HepG2 (cell line): ENCODE results near the gene CKS2. TPM values are rescaled to one million over a fixed set of nuclear protein-coding genes. Genes with fewer than 3 reads are reported as not detected.

ENCODE experiments used
- ATRX ChIP-seq: sonication (generic); formaldehyde crosslinking; IDR thresholded peaks from 2 replicates; pipeline ENCODE4 v1.4.0; 2020; ENCODE audit warnings: missing genetic modification reagents, borderline replicate concordance
- HNF1A ChIP-seq, 2 experiments: sonication (generic) in 1 of 2; formaldehyde crosslinking in 1 of 2; IDR thresholded peaks; 2 replicates each; pipeline versions ENCODE4 v1.4.0 to v1.6.1; 2016 to 2020; ENCODE audit warnings: borderline replicate concordance in 1 of 2, low read depth in 1 of 2, mild to moderate bottlenecking in 1 of 2, missing genetic modification reagents in 1 of 2
- MIXL1 ChIP-seq: IDR thresholded peaks from 2 replicates; pipeline ENCODE4 v1.6.1; 2016
- TBX3 ChIP-seq: fragments of 450-650 bp; IDR thresholded peaks from 2 replicates; pipeline ENCODE4 v1.6.1; 2017; ENCODE audit warnings: antibody characterized with exemption, mild to moderate bottlenecking, inconsistent platforms, borderline replicate concordance
- TEAD3 ChIP-seq: optimal IDR thresholded peaks from 2 replicates; pipeline ENCODE3; 2016; ENCODE audit warnings: borderline replicate concordance
- ZBTB46 ChIP-seq: sonication (generic); formaldehyde crosslinking; IDR thresholded peaks from 2 replicates; pipeline ENCODE4 v1.4.0; 2020; ENCODE audit warnings: mild to moderate bottlenecking, missing genetic modification reagents, borderline replicate concordance
- ZNF12 ChIP-seq: sonication (generic); formaldehyde crosslinking; IDR thresholded peaks from 2 replicates; pipeline ENCODE4 v1.5.0; 2020; ENCODE audit warnings: missing genetic modification reagents
- ZNF253 ChIP-seq: sonication (generic); formaldehyde crosslinking; IDR thresholded peaks from 2 replicates; pipeline ENCODE4 v1.8.0; 2022; ENCODE audit warnings: mild to moderate bottlenecking, missing genetic modification reagents, borderline replicate concordance
- ZNF317 ChIP-seq: sonication (generic); formaldehyde crosslinking; IDR thresholded peaks from 2 replicates; pipeline ENCODE4 v1.5.0; 2020; ENCODE audit warnings: mild to moderate bottlenecking, missing genetic modification reagents
- ZNF557 ChIP-seq: sonication (generic); formaldehyde crosslinking; IDR thresholded peaks from 2 replicates; pipeline ENCODE4 v1.4.0; 2020; ENCODE audit warnings: missing genetic modification reagents
- polyA plus RNA-seq, 8 experiments: library from polyadenylated mRNA; depleted of rRNA in 3 of 8; stranded (reverse) in 7 of 8; unstranded in 1 of 8; fragments of >200 nt; fragmentation: Illumina TruSeq in 4 of 8; extraction: Trizol in 4 of 8; gene quantifications; 2 replicates each; pipeline versions ENCODE4 v1.2.1 to v1.2.3, GENCODE V29; 2011 to 2016; ENCODE audit warnings: low read depth in 4 of 8, missing spikeins in 1 of 8, mixed read lengths in 1 of 8; ENCODE audit not compliant: insufficient read depth in 1 of 8
- total RNA-seq, 5 experiments: library from RNA; depleted of rRNA; stranded (reverse); fragments of >200 nt; fragmentation: Illumina TruSeq; extraction: Trizol; gene quantifications; 2 replicates each; pipeline ENCODE4 v1.2.3, GENCODE V29; 2016; ENCODE audit warnings: low read depth in 1 of 5
- TF ChIP-seq, protein P1 (sequence below): IDR thresholded peaks from 2 replicates; pipeline ENCODE4 v1.6.1; 2016; ENCODE audit warnings: missing compliant biosample characterization, missing genetic modification reagents, borderline replicate concordance
- TF ChIP-seq, protein P2 (sequence below), 2 experiments: sonication (generic) in 1 of 2; formaldehyde crosslinking in 1 of 2; IDR thresholded peaks; 2 replicates each; pipeline versions ENCODE4 v1.4.0 to v1.6.1; 2018 to 2020; ENCODE audit warnings: missing genetic modification reagents in 2 of 2, borderline replicate concordance in 1 of 2, low read depth in 1 of 2, mild to moderate bottlenecking in 1 of 2, missing biosample characterization in 1 of 2
- TF ChIP-seq, protein P3 (sequence below): sonication (generic); formaldehyde crosslinking; IDR thresholded peaks from 2 replicates; pipeline ENCODE4 v1.5.1; 2020; ENCODE audit warnings: mild to moderate bottlenecking, missing genetic modification reagents, moderate library complexity

The CKS2 gene
- total and polyA plus RNA-seq, 2 of the 13 experiments (the other 11 are each of a cell fraction or from before 2014, with no cell fraction given) = 251 to 317 TPM

- TF ChIP-seq HNF1A (IDR thresholded peaks at IDR 0.05; ENCODE audit: low read depth) = no peak
- peak; percentile 13; the same call in 1 of the 2 replicates for TF ChIP-seq HNF1A (CRISPR knock-in tag; IDR thresholded peaks at IDR 0.05; ENCODE audit: borderline replicate concordance)
- no peak for TF ChIP-seq ZNF253 (CRISPR knock-in tag)
- TF ChIP-seq ZNF317 = no peak
- TF ChIP-seq ATRX (CRISPR knock-in tag) = no peak
- TF ChIP-seq, protein P1, sequence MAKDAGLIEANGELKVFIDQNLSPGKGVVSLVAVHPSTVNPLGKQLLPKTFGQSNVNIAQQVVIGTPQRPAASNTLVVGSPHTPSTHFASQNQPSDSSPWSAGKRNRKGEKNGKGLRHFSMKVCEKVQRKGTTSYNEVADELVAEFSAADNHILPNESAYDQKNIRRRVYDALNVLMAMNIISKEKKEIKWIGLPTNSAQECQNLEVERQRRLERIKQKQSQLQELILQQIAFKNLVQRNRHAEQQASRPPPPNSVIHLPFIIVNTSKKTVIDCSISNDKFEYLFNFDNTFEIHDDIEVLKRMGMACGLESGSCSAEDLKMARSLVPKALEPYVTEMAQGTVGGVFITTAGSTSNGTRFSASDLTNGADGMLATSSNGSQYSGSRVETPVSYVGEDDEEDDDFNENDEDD (CRISPR knock-in tag) = peak; percentile 40; the same call in 1 of the 2 replicates
- no peak for TF ChIP-seq TBX3
- TF ChIP-seq, protein P2, sequence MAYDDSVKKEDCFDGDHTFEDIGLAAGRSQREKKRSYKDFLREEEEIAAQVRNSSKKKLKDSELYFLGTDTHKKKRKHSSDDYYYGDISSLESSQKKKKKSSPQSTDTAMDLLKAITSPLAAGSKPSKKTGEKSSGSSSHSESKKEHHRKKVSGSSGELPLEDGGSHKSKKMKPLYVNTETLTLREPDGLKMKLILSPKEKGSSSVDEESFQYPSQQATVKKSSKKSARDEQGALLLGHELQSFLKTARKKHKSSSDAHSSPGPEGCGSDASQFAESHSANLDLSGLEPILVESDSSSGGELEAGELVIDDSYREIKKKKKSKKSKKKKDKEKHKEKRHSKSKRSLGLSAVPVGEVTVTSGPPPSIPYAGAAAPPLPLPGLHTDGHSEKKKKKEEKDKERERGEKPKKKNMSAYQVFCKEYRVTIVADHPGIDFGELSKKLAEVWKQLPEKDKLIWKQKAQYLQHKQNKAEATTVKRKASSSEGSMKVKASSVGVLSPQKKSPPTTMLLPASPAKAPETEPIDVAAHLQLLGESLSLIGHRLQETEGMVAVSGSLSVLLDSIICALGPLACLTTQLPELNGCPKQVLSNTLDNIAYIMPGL (CRISPR knock-in tag; IDR thresholded peaks at IDR 0.05; ENCODE audit: borderline replicate concordance in 1 of 2, low read depth in 1 of 2) = peak; percentile 35 to 72; a peak in 3 of 4 replicates
- peak; percentile 26 for TF ChIP-seq TEAD3
- TF ChIP-seq ZBTB46 (CRISPR knock-in tag) = no peak
- TF ChIP-seq, protein P3, sequence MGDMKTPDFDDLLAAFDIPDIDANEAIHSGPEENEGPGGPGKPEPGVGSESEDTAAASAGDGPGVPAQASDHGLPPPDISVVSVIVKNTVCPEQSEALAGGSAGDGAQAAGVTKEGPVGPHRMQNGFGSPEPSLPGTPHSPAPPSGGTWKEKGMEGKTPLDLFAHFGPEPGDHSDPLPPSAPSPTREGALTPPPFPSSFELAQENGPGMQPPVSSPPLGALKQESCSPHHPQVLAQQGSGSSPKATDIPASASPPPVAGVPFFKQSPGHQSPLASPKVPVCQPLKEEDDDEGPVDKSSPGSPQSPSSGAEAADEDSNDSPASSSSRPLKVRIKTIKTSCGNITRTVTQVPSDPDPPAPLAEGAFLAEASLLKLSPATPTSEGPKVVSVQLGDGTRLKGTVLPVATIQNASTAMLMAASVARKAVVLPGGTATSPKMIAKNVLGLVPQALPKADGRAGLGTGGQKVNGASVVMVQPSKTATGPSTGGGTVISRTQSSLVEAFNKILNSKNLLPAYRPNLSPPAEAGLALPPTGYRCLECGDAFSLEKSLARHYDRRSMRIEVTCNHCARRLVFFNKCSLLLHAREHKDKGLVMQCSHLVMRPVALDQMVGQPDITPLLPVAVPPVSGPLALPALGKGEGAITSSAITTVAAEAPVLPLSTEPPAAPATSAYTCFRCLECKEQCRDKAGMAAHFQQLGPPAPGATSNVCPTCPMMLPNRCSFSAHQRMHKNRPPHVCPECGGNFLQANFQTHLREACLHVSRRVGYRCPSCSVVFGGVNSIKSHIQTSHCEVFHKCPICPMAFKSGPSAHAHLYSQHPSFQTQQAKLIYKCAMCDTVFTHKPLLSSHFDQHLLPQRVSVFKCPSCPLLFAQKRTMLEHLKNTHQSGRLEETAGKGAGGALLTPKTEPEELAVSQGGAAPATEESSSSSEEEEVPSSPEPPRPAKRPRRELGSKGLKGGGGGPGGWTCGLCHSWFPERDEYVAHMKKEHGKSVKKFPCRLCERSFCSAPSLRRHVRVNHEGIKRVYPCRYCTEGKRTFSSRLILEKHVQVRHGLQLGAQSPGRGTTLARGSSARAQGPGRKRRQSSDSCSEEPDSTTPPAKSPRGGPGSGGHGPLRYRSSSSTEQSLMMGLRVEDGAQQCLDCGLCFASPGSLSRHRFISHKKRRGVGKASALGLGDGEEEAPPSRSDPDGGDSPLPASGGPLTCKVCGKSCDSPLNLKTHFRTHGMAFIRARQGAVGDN (CRISPR knock-in tag) = peak; percentile 97
- no peak for TF ChIP-seq MIXL1 (CRISPR knock-in tag)
- TF ChIP-seq ZNF557 (CRISPR knock-in tag) = no peak
- TF ChIP-seq ZNF12 (CRISPR knock-in tag) = no peak
Measured at GRCh38 chr9:89310475-89311345, at the start of gene CKS2 (continued).
